Subcutaneous abdominal adipose tissue (tissue), 5 donors: ENCODE results near the gene PRM3.

ENCODE experiments used
- H3K27ac ChIP-seq: one replicate; pipeline ENCODE4 v1.7.0; 2013; ENCODE audit warnings: low read depth, mild to moderate bottlenecking, inconsistent platforms, low read length, moderate library complexity
- H3K27me3 ChIP-seq, 5 donors: one replicate each; pipeline ENCODE4 v1.7.0; 2013; ENCODE audit warnings: low read length in 5 of 5, inconsistent platforms in 1 of 5; ENCODE audit not compliant: control insufficient read depth in 5 of 5, insufficient read depth in 4 of 5
- H3K36me3 ChIP-seq, 5 donors: one replicate each; pipeline ENCODE4 v1.7.0; 2013; ENCODE audit warnings: low read length in 5 of 5; ENCODE audit not compliant: control insufficient read depth in 5 of 5, insufficient read depth in 5 of 5
- H3K4me1 ChIP-seq, 5 donors: one replicate each; pipeline ENCODE4 v1.7.0; 2013; ENCODE audit warnings: low read length in 5 of 5, mild to moderate bottlenecking in 3 of 5, moderate library complexity in 1 of 5; ENCODE audit not compliant: control insufficient read depth in 5 of 5, insufficient read depth in 5 of 5
- H3K4me3 ChIP-seq, 5 donors: one replicate each; pipeline ENCODE4 v1.7.0; 2013; ENCODE audit warnings: low read length in 5 of 5, low read depth in 1 of 5
- H3K9ac ChIP-seq, 5 donors: one replicate each; pipeline ENCODE4 v1.7.0; 2013; ENCODE audit warnings: low read length in 5 of 5, mild to moderate bottlenecking in 4 of 5, moderate library complexity in 3 of 5
- H3K9me3 ChIP-seq, 5 donors: one replicate each; pipeline ENCODE4 v1.7.0; 2013; ENCODE audit warnings: low read length in 5 of 5; ENCODE audit not compliant: control insufficient read depth in 5 of 5
- donor health status: healthy.
- donor health status: healthy.
- donor health status: healthy.
- donor health status: healthy.
- donor health status: healthy.

The PRM3 gene

GRCh38 chr16:11253009-11253994, 20.1 kb downstream of the PRM3 start:
- Histone ChIP-seq H3K27me3 (no peaks in the 10 kb centered on the region), H3K4me3 (peak overlapping the region in 4 of 5 donors; percentile 4 to 93 (median 80)), H3K9ac (no peak overlapping the region), H3K4me1 (peaks cover 4 to 40% (median 26%) of the 10 kb centered on the region in 5 donors), H3K9me3 (no peaks in the 10 kb centered on the region), H3K27ac (no peak overlapping the region), H3K36me3 (peaks cover 0 to 6% (median 0%) of the 10 kb centered on the region in 5 donors)

- Histone ChIP-seq H3K9me3 (no peaks in the 10 kb centered on the region), H3K27me3 (no peaks in the 10 kb centered on the region), H3K4me1 (peaks cover 4 to 36% (median 22%) of the 10 kb centered on the region in 5 donors), H3K4me3 (no peak overlapping the region), H3K27ac (no peak overlapping the region), H3K9ac (no peak overlapping the region), H3K36me3 (peaks cover 0 to 6% (median 0%) of the 10 kb centered on the region in 5 donors)
Observed at GRCh38 chr16:11252482-11252931, 20.9 kb downstream of the PRM3 start.

- H3K36me3 ChIP-seq: peaks cover 0 to 6% (median 0%) of the 10 kb centered on the region in 5 donors
- H3K9ac ChIP-seq: no peak overlapping the region
- H3K27me3 ChIP-seq: no peaks in the 10 kb centered on the region
- peaks cover 0 to 29% (median 15%) of the 10 kb centered on the region in 5 donors for H3K4me1 ChIP-seq
- H3K4me3 ChIP-seq: no peak overlapping the region
- no peaks in the 10 kb centered on the region for H3K9me3 ChIP-seq
- H3K27ac ChIP-seq: no peak overlapping the region
Observed at GRCh38 chr16:11251525-11252481, 21.6 kb downstream of the PRM3 start.

DNA sequence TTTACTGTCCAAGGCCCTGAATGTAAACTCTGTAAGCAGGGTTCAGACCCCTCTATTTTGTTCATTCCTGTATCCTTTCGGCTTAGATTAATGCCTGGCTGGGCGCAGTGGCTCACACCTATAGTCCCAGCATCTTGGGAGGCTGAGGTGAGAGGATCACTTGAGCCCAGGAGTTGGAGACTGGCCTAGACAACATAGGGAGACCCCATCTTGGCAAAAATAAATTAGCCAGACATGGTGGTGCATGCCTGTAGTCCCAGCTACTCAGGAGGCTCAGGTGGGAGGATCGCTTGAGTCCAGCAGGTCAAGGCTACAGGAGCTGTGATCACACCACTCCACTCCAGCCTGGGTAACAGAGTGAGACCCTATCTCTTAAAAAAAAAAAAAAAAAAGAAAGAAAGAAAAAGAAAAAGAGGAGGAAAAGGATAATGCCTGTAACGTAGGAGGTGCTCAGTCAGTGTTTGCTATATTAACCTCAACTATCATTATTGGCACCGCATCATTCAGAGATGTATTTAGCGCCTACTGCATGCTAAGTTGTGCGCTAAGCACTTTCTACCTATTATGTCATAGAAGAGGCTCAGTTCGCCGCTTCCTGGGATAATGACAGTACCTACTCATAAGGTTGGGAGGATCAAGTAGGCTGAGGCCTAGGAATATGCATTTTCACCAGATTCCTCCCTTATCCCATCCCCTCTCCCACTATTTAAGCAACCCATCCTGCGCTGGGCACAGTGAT, 22.5 kb downstream of the PRM3 start:
- no peak overlapping the region for H3K9ac ChIP-seq
- no peak overlapping the region for H3K27ac ChIP-seq
- H3K36me3 ChIP-seq: peaks cover 0 to 6% (median 0%) of the 10 kb centered on the region in 5 donors
- H3K27me3 ChIP-seq: no peaks in the 10 kb centered on the region
- peaks cover 0 to 25% (median 14%) of the 10 kb centered on the region in 5 donors for H3K4me1 ChIP-seq
- H3K4me3 ChIP-seq: no peak overlapping the region
- no peaks in the 10 kb centered on the region for H3K9me3 ChIP-seq

GRCh38 chr16:11250091-11250785, 23.2 kb downstream of the PRM3 start:
- Histone ChIP-seq H3K27ac (no peak overlapping the region), H3K4me1 (peaks cover 0 to 22% (median 14%) of the 10 kb centered on the region in 5 donors), H3K9me3 (no peaks in the 10 kb centered on the region), H3K4me3 (no peak overlapping the region), H3K27me3 (no peaks in the 10 kb centered on the region), H3K36me3 (peaks cover 0 to 6% (median 0%) of the 10 kb centered on the region in 5 donors), H3K9ac (no peak overlapping the region)

GRCh38 chr16:11249233-11250061, 24.0 kb downstream of the PRM3 start:
- Histone ChIP-seq H3K9ac (no peak overlapping the region), H3K9me3 (no peaks in the 10 kb centered on the region), H3K36me3 (peaks cover 0 to 6% (median 0%) of the 10 kb centered on the region in 5 donors), H3K27me3 (no peaks in the 10 kb centered on the region), H3K4me1 (peaks cover 0 to 14% (median 7%) of the 10 kb centered on the region in 5 donors), H3K4me3 (no peak overlapping the region), H3K27ac (no peak overlapping the region)

- Histone ChIP-seq H3K27ac (no peak overlapping the region), H3K9ac (no peak overlapping the region), H3K36me3 (peaks cover 0 to 4% (median 0%) of the 10 kb centered on the region in 5 donors), H3K9me3 (no peaks in the 10 kb centered on the region), H3K27me3 (no peaks in the 10 kb centered on the region), H3K4me3 (no peak overlapping the region), H3K4me1 (peaks cover 0 to 4% (median 1%) of the 10 kb centered on the region in 5 donors)
Observed at GRCh38 chr16:11248133-11248532, 25.3 kb downstream of the PRM3 start.

DNA sequence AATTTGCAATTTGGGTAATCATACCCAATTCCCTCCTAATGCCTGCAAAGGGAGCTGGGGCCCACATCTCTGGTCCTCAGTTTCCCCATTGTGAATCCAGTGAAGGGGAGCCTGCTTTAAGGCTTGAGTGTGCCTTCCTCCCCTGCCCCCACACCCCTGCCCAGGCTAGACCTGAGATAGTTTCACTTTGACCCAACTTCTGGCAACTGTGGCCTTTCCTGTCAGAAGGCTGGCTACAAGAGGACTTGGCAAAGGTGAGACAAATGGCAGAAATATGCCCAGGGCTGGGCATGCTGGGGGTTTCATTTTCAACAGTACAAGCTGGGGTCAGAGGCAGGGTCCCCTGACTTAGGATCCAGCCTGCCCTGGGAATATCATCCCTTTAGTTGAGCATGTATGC, 27.4 kb downstream of the PRM3 start:
- no peak overlapping the region for H3K27ac ChIP-seq

More for the DNA sequence above, 27.4 kb downstream of the PRM3 start:
- Histone ChIP-seq H3K27me3 (no peaks in the 10 kb centered on the region), H3K36me3 (no peaks in the 10 kb centered on the region), H3K9me3 (no peaks in the 10 kb centered on the region), H3K4me3 (no peak overlapping the region), H3K4me1 (no peaks in the 10 kb centered on the region), H3K9ac (no peak overlapping the region)
